Lung (tissue), 12 donors: ENCODE data around the gene NANOGP8. TPM values are rescaled to one million over a fixed set of nuclear protein-coding genes. Genes with fewer than 3 reads are reported as not detected.

Experiments used
- ATAC-seq: fragments of 200-7000 bp; cut with Tn5 transposase; one replicate; pipeline ENCODE4 v1.9.1; 2020; ENCODE audit warnings: moderate number of reproducible peaks; ENCODE audit not compliant: insufficient read depth, low FRiP score
- DNase-seq, 3 donors: peaks; one replicate each; pipeline ENCODE4 v3.0.0-alpha.2; 2013 to 2017
- H3K27ac ChIP-seq, 2 donors: one replicate each; pipeline ENCODE4 v1.5.1; 2013; ENCODE audit warnings: mild to moderate bottlenecking in 2 of 2, moderate library complexity in 2 of 2, control low read depth in 1 of 2, inconsistent platforms in 1 of 2, low read depth in 1 of 2, low read length in 1 of 2
- H3K27me3 ChIP-seq, 3 donors: one replicate each; pipeline ENCODE4 v1.5.1; 2013; ENCODE audit warnings: low read length in 2 of 3; ENCODE audit not compliant: control insufficient read depth in 3 of 3, insufficient read depth in 3 of 3
- H3K36me3 ChIP-seq, 4 donors: one replicate each; pipeline ENCODE4 v1.5.1; 2013; ENCODE audit warnings: low read length in 4 of 4, mild to moderate bottlenecking in 1 of 4, moderate library complexity in 1 of 4; ENCODE audit not compliant: control insufficient read depth in 4 of 4, insufficient read depth in 4 of 4
- H3K4me1 ChIP-seq, 5 donors: one replicate each; pipeline ENCODE4 v1.5.1; 2013; ENCODE audit warnings: low read length in 5 of 5, mild to moderate bottlenecking in 2 of 5, moderate library complexity in 1 of 5; ENCODE audit not compliant: control insufficient read depth in 5 of 5, insufficient read depth in 5 of 5
- H3K4me3 ChIP-seq: one replicate; pipeline ENCODE4 v1.5.1; 2013; ENCODE audit warnings: mild to moderate bottlenecking, control low read depth, moderate library complexity
- H3K9ac ChIP-seq, 2 donors: one replicate each; pipeline ENCODE4 v1.5.1; 2013; ENCODE audit warnings: low read length in 2 of 2, control low read depth in 1 of 2; ENCODE audit not compliant: insufficient read depth in 1 of 2
- H3K9me3 ChIP-seq, 4 donors: one replicate each; pipeline ENCODE4 v1.5.1; 2013; ENCODE audit warnings: low read length in 3 of 4, mild to moderate bottlenecking in 1 of 4, moderate library complexity in 1 of 4; ENCODE audit not compliant: control insufficient read depth in 4 of 4, insufficient read depth in 3 of 4
- CTCF ChIP-seq: IDR thresholded peaks from 2 replicates; pipeline ENCODE4 v1.5.1; 2012; ENCODE audit warnings: mild to moderate bottlenecking; ENCODE audit errors: control extremely low read depth, extremely low read depth
- WGBS, 2 donors: extraction: QIAGEN DNeasy Blood & Tissue Kit; methylation state at CpG; one replicate each; pipeline ENCODE4 v1.1.7; 2013; 5-methylcytosine and 5-hydroxymethylcytosine counted together
- polyA plus RNA-seq, 2 donors: library from polyadenylated mRNA; stranded (reverse); fragments of 200-250 nt; gene quantifications; one replicate each; pipeline ENCODE4 v1.2.1, GENCODE V29; 2013
- total RNA-seq, 2 donors: library from RNA; depleted of rRNA in 1 of 2; stranded (reverse); fragments of >200 nt in 1 of 2; gene quantifications; one replicate each; pipeline ENCODE4 v1.2.1, GENCODE V29; 2014 to 2021
- donor health status: control.
- donor health status: control.
- donor health status: Bipolar disorder and iron deficiency.
- donor health status: healthy.
- donor health status: DM: yes; HTN: yes; CAD: no.

Gene NANOGP8
- total and polyA plus RNA-seq, 4 donors, result 0.88 to 0.92 TPM; not detected in 2

GRCh38 chr15:35108453-35108852 is 23.4 kb upstream of the NANOGP8 start:
- no peak overlapping the region for H3K27ac ChIP-seq
- no peak overlapping the region for H3K4me3 ChIP-seq
- no peak for TF ChIP-seq CTCF

DNA sequence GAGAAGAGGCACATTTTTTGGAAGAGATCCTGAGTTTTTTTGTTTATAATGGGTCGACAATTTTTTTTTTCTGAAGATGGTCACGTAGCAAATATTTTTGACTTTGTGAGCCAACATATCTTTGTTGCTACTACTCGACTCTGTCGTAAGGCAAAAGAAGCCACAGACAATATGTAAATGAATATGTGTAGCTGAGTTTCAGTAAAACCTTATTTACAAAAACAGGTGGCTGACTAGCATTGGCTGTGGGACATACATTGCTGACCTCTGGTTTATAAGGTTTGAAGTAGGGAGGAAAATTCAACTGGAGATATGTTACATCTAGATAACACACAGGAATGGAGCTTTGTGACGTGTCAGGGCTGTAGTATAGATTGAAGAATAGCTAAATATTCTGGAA is 22.5 kb upstream of the NANOGP8 start:
- DNase-seq (no peak), ATAC-seq (no peak)
- H3K4me1 ChIP-seq, result peaks cover 0 to 14% (median 0%) of the 10 kb centered on the region in 5 donors
- H3K9me3 ChIP-seq, result no peaks in the 10 kb centered on the region
- H3K36me3 ChIP-seq, result no peaks in the 10 kb centered on the region
- H3K27me3 ChIP-seq, result no peaks in the 10 kb centered on the region
- no peak for TF ChIP-seq CTCF
- no peak overlapping the region for H3K9ac ChIP-seq
- no peak overlapping the region for H3K27ac ChIP-seq
- WGBS, 2 donors, result 88 to 93% methylated on average over 5 of the region's 5 CpGs
- H3K4me3 ChIP-seq, result no peak overlapping the region

More at GRCh38 chr15:35108453-35108852, 23.4 kb upstream of the NANOGP8 start:
- H3K36me3 ChIP-seq, result no peaks in the 10 kb centered on the region
- H3K9me3 ChIP-seq, result no peaks in the 10 kb centered on the region
- no peak for DNase-seq
- peaks cover 0 to 8% (median 0%) of the 10 kb centered on the region in 5 donors for H3K4me1 ChIP-seq
- ATAC-seq, result no peak
- no peak overlapping the region for H3K9ac ChIP-seq
- H3K27me3 ChIP-seq, result no peaks in the 10 kb centered on the region

GRCh38 chr15:35107122-35107521 is 22.0 kb upstream of the NANOGP8 start:
- TF ChIP-seq CTCF, result no peak
- no peak overlapping the region for H3K27ac ChIP-seq
- H3K27me3 ChIP-seq, result no peaks in the 10 kb centered on the region

GRCh38 chr15:35104526-35105147 is 19.5 kb upstream of the NANOGP8 start:
- ATAC-seq, result no peak
- TF ChIP-seq CTCF, result no peak
- WGBS, 2 donors, result 88 to 94% methylated on average over 3 of the region's 3 CpGs
- Histone ChIP-seq H3K27ac (no peak overlapping the region), H3K4me3 (no peak overlapping the region), H3K9me3 (no peaks in the 10 kb centered on the region), H3K4me1 (peaks cover 0 to 16% (median 0%) of the 10 kb centered on the region in 5 donors), H3K27me3 (no peaks in the 10 kb centered on the region), H3K36me3 (no peaks in the 10 kb centered on the region), H3K9ac (no peak overlapping the region)
- DNase-seq, result no peak

More at GRCh38 chr15:35107122-35107521, 22.0 kb upstream of the NANOGP8 start:
- Histone ChIP-seq H3K9me3 (no peaks in the 10 kb centered on the region), H3K4me3 (no peak overlapping the region), H3K36me3 (no peaks in the 10 kb centered on the region), H3K9ac (no peak overlapping the region), H3K4me1 (peaks cover 0 to 16% (median 0%) of the 10 kb centered on the region in 5 donors)
- WGBS, 2 donors, result 95% methylated on average over 3 of the region's 3 CpGs
- DNase-seq, result no peak
- no peak for ATAC-seq
